ELR (cell line): Measurements from ENCODE around the gene SPNS1.
"Not testable (repeated sequence)": the region's sequence is repeated elsewhere in the genome, so short reads cannot be mapped to it uniquely, and the experiment has no call there.

Experiments used
- DNase-seq: peaks from one replicate; pipeline ENCODE4 v3.0.0-alpha.2; 2015; ENCODE audit warnings: low read depth

Gene SPNS1

GRCh38 chr16:28974437-28975157, at the start of gene SPNS1:
Gene SPNS1 (plus strand): TSS chr16:28974778. CDS start chr16:28975152, 374 bp downstream.
- peak; percentile 98 for DNase-seq

DNA sequence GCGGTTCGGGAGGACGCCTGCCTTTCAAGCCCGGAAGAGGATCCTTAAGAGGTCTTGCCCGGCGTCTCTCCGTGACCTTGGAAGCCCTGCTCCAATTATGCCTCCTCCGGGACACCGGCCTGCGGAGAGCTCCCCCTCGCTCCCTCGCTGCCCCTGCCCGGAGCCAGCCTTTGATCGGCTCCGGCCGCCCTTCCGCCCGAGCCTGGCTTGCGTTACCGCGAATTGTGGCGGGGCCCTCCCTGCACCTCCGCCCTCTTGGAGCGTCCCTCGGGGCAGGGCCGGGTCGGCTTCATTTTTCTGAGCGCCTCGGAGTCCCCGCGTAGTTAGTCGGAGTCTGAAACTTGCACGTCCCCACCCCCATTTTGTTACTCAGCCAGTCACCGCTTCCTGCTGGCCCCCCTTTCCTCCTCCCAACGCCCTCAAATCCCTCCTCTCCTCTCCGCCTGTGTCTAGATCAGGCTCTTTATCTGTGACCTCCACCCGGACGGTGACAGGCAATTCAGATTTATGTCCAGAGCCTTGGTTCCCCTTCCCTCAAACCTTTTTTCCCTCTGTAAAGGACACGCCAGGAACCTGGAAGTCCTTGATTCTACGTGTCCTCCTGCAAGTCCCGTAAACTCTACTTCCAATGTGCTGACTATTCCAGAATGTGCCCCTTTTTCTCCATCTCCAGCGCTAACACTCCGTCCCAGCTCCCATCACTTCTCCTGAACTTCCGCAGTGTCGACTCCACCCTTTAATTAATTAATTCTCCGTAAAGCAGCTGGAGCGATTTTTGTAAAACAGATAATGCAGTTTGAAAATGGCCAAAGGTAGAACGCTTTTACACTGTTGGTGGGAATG, 49.0 kb upstream of the SPNS1 start:
- DNase-seq, result peak; percentile 84

GRCh38 chr16:28926284-28926683, 48.3 kb upstream of the SPNS1 start:
- DNase-seq, result not testable (repeated sequence)

GRCh38 chr16:28927815-28928214, 46.8 kb upstream of the SPNS1 start:
- DNase-seq, result no peak

DNA sequence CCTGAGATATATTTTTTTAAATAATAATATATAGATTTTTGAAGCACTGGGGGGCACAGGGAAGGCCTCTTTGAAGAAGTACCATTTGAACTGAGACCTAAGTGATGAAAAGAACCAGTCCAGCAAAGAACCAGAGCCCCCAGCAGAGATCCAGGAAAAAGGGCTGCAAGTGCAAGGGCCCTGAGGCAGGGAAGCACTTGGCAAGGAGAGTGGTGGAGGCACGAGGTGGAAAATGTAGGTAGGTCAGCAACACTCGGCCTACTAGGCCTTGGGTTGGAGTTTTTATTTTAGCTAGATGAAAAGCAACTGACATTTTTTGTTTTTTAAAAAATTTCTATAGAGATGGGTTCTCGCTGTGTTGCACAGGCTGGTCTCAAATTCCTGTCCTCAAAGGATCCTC, 44.4 kb upstream of the SPNS1 start:
- no peak for DNase-seq

DNA sequence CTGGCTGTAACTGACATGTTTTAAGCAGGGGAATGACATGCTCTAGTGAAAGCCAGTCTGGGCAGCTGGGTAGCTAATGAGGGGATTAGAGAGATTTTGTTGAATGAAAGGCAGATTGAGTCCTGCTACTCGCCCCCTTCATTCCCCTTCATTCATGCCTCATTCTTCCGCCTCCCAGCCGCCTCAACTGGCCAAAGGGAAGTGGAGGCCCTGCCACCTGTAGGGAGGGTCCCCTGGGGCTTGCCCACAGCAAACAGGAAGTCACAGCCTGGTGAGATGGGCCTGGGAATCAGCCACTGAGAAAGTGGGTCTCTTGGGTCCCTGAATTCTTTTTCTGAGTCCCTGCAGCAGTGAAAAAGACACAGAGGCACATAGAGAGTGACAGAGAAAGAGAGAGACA, 43.9 kb upstream of the SPNS1 start:
- DNase-seq, result no peak

- no peak for DNase-seq
Observed at GRCh38 chr16:28931801-28932225, 42.8 kb upstream of the SPNS1 start, which contains the start of gene CD19. Gene CD19 (plus strand): TSS chr16:28931971. CDS start chr16:28932001, 30 bp downstream.

GRCh38 chr16:28932339-28933141, 42.0 kb upstream of the SPNS1 start:
- DNase-seq, result no peak

- DNase-seq, result no peak
Observed at GRCh38 chr16:28933171-28933570, 41.4 kb upstream of the SPNS1 start.

- no peak for DNase-seq
Observed at GRCh38 chr16:28935346-28935745, 39.2 kb upstream of the SPNS1 start.

DNA sequence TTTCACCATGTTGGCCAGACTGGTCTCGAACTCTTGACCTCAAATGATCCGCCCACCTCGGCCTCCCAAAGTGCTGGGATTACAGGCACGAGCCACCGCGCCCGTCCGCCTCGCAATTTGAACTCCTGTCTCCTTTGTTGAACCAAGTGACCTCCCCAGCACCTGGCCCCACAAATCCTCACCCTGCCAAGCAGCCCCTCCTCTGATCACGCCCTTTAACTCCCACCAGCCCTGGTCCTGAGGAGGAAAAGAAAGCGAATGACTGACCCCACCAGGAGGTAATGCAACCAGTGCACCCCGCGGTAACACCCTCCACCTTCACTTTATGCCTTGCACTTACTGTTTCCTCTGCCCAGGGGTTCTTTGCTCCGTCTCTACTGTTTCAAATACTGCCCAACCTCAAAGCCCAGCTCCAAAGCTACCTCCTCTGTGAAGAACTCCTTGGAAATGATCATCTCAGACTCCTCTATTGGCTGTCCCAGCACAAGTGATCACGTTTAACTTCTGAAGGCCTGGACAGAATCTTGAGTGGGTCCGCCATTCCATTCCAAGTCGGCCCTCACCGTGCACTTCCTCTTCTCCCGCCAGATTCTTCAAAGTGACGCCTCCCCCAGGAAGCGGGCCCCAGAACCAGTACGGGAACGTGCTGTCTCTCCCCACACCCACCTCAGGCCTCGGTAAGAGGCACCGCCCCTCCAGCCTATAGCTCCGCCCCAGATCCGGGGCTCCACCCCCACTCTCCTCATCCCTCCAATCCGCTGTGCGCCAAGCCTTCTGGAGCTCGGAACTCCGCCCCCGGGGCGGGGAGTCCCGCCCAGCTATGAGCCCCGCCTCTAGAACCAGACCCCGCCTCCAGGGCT, 38.4 kb upstream of the SPNS1 start:
- peak; percentile 73 for DNase-seq

DNA sequence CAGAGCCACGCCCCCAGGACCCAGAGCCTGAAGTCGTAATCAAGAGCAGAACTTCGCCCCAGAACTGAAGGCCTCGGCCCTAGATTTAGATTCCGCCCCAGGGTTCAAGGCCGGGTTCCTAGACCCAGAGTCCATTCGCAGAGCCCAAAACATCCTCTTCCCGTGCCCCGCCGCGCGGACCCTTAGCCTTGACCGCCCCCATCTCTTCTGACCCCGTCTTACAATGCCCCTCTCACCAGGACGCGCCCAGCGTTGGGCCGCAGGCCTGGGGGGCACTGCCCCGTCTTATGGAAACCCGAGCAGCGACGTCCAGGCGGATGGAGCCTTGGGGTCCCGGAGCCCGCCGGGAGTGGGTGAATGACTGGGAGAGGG, 37.8 kb upstream of the SPNS1 start:
- no peak for DNase-seq

DNA sequence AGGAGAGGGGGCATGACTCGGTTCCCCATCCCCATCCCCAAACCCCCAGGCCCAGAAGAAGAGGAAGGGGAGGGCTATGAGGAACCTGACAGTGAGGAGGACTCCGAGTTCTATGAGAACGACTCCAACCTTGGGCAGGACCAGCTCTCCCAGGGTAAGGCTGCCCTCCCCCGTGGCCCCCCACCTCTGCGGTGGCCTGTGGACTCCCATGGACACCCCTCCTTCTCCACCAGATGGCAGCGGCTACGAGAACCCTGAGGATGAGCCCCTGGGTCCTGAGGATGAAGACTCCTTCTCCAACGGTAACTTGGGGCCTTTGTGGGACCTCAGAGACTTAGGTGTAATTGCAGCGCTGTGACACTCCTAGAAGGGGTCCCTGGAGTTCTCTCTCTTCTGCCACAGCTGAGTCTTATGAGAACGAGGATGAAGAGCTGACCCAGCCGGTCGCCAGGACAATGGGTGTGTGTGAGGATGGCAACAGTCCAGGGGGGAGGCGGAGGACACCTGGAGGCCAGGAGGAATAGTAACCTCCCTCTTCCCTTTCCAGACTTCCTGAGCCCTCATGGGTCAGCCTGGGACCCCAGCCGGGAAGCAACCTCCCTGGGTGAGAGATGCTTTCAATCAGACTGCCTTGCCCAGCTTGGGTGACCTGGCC, 37.2 kb upstream of the SPNS1 start:
- no peak for DNase-seq

DNA sequence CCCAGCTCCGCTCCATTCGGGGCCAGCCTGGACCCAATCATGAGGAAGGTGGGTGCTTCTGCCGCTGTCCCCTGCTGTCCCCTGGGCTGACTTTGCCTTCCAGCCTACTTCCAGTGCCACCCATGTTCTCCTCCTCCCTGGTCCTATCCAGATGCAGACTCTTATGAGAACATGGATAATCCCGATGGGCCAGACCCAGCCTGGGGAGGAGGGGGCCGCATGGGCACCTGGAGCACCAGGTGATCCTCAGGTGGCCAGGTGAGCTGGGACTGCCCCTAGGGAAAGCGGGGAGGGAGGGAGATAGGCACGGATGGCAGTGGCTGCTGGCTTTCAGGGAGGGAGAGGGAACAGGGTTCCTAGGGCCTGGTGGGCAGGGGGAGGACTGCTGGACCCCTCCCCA, 35.9 kb upstream of the SPNS1 start:
- no peak for DNase-seq

GRCh38 chr16:28939825-28940224, 34.8 kb upstream of the SPNS1 start:
- DNase-seq, result not testable (repeated sequence)

- no peak for DNase-seq
Observed at GRCh38 chr16:28943281-28943680, 31.3 kb upstream of the SPNS1 start.

GRCh38 chr16:28946681-28947080, 27.9 kb upstream of the SPNS1 start:
- no peak for DNase-seq

- DNase-seq, result peak; percentile 100
Observed at GRCh38 chr16:28950648-28951409, 23.7 kb upstream of the SPNS1 start, which contains the start of gene NFATC2IP. Gene NFATC2IP (plus strand): TSS chr16:28950937. CDS start chr16:28951012, 75 bp downstream.

- DNase-seq, result peak; percentile 43
Observed at GRCh38 chr16:28951410-28951943, 23.1 kb upstream of the SPNS1 start.

GRCh38 chr16:28958216-28958615, 16.4 kb upstream of the SPNS1 start:
- DNase-seq, result no peak
